Coronary artery (tissue), 2 donors: Measurements from ENCODE around the gene TRPC3.
"Not testable (repeated sequence)": the region's sequence is repeated elsewhere in the genome, so short reads cannot be mapped to it uniquely, and the experiment has no call there.

Experiments
- DNase-seq: peaks from one replicate; pipeline ENCODE4 v3.0.0-alpha.2; 2017; ENCODE audit warnings: low spot score
- H3K27ac ChIP-seq, 2 donors: fragments of 200-600 bp; sonication (generic); one replicate each; pipeline ENCODE4 v1.5.1; 2016 to 2019
- H3K4me3 ChIP-seq: fragments of 200-600 bp; sonication (generic); 2 replicates; pipeline ENCODE4 v1.5.1; 2016; ENCODE audit warnings: mild to moderate bottlenecking, moderate library complexity
- CTCF ChIP-seq: fragments of 200-600 bp; sonication (generic); IDR thresholded peaks from one replicate; pipeline ENCODE4 v1.5.1; 2019; ENCODE audit warnings: antibody characterized with exemption

The TRPC3 gene

GRCh38 chr4:121932212-121932974 is 19.5 kb downstream of the TRPC3 start:
- Histone ChIP-seq H3K27ac (no peak overlapping the region), H3K4me3 (no peak overlapping the region)
- DNase-seq: no peak
- no peak for TF ChIP-seq CTCF

- Histone ChIP-seq H3K4me3 (no peak overlapping the region), H3K27ac (no peak overlapping the region)
- no peak for DNase-seq
- no peak for TF ChIP-seq CTCF
Observed at GRCh38 chr4:121930304-121930703, 21.6 kb downstream of the TRPC3 start.

GRCh38 chr4:121927948-121928347 is 23.9 kb downstream of the TRPC3 start:
- TF ChIP-seq CTCF: no peak
- no peak overlapping the region for H3K27ac ChIP-seq
- DNase-seq: no peak
- no peak overlapping the region for H3K4me3 ChIP-seq

GRCh38 chr4:121926490-121926889 is 25.4 kb downstream of the TRPC3 start:
- DNase-seq, H3K27ac ChIP-seq, H3K4me3 ChIP-seq: not testable (repeated sequence)

GRCh38 chr4:121923306-121923705 is 28.6 kb downstream of the TRPC3 start:
- no peak for DNase-seq
- Histone ChIP-seq H3K4me3 (no peak overlapping the region), H3K27ac (no peak overlapping the region)
- no peak for TF ChIP-seq CTCF

- Histone ChIP-seq H3K4me3 (no peak overlapping the region), H3K27ac (no peak overlapping the region)
- no peak for TF ChIP-seq CTCF
- DNase-seq: no peak
Observed at GRCh38 chr4:121913667-121914066, 38.2 kb downstream of the TRPC3 start.

- TF ChIP-seq CTCF: no peak
Observed at GRCh38 chr4:121908346-121908745, 43.5 kb downstream of the TRPC3 start.

More at GRCh38 chr4:121908346-121908745, 43.5 kb downstream of the TRPC3 start:
- Histone ChIP-seq H3K27ac (no peak overlapping the region), H3K4me3 (no peak overlapping the region)
- no peak for DNase-seq
